GM12878 (cell line): Measurements from ENCODE around the gene GSTO1.

Experiments used
- CEBPB ChIP-seq, 2 experiments: fragments of 150-350 bp in 1 of 2; IDR thresholded peaks; 2 replicates each; pipeline ENCODE4 v1.6.1; 2012 to 2014; ENCODE audit warnings: low read depth in 2 of 2, low read length in 2 of 2, borderline replicate concordance in 1 of 2, inconsistent platforms in 1 of 2
- NFYA ChIP-seq: IDR thresholded peaks from 2 replicates; pipeline ENCODE4 v1.6.1; 2011; ENCODE audit warnings: low read depth, mild to moderate bottlenecking, low read length, improper control_type of control experiment, borderline replicate concordance
- ZBTB11 ChIP-seq: fragments of 450-650 bp; formaldehyde crosslinking; IDR thresholded peaks from 2 replicates; pipeline ENCODE4 v1.5.0; 2022; ENCODE audit warnings: mild to moderate bottlenecking, missing genetic modification characterization
- TF ChIP-seq, protein P1 (sequence below): fragments of 450-650 bp; IDR thresholded peaks from 2 replicates; pipeline ENCODE4 v1.6.1; 2017; ENCODE audit warnings: mild to moderate bottlenecking, low read depth, inconsistent platforms; ENCODE audit not compliant: poor library complexity, severe bottlenecking

- TF ChIP-seq CEBPB (IDR thresholded peaks at IDR 0.05; ENCODE audit: borderline replicate concordance in 1 of 2, low read depth in 2 of 2, low read length in 2 of 2): no peak
- no peak for TF ChIP-seq ZBTB11 (CRISPR knock-in tag)
- TF ChIP-seq, protein P1, sequence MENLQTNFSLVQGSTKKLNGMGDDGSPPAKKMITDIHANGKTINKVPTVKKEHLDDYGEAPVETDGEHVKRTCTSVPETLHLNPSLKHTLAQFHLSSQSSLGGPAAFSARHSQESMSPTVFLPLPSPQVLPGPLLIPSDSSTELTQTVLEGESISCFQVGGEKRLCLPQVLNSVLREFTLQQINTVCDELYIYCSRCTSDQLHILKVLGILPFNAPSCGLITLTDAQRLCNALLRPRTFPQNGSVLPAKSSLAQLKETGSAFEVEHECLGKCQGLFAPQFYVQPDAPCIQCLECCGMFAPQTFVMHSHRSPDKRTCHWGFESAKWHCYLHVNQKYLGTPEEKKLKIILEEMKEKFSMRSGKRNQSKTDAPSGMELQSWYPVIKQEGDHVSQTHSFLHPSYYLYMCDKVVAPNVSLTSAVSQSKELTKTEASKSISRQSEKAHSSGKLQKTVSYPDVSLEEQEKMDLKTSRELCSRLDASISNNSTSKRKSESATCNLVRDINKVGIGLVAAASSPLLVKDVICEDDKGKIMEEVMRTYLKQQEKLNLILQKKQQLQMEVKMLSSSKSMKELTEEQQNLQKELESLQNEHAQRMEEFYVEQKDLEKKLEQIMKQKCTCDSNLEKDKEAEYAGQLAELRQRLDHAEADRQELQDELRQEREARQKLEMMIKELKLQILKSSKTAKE: no peak
- no peak for TF ChIP-seq NFYA
These were observed 884 bp upstream of the GSTO1 start for GRCh38 chr10:104253606-104254410.
